ENCODE data around the gene NRF1.
A peak's percentile ranks its signal among the peaks of the same experiment; 100 is the strongest.
"Not testable (repeated sequence)": the region's sequence is repeated elsewhere in the genome, so short reads cannot be mapped to it uniquely, and the experiment has no call there.

The NRF1 gene

DNA sequence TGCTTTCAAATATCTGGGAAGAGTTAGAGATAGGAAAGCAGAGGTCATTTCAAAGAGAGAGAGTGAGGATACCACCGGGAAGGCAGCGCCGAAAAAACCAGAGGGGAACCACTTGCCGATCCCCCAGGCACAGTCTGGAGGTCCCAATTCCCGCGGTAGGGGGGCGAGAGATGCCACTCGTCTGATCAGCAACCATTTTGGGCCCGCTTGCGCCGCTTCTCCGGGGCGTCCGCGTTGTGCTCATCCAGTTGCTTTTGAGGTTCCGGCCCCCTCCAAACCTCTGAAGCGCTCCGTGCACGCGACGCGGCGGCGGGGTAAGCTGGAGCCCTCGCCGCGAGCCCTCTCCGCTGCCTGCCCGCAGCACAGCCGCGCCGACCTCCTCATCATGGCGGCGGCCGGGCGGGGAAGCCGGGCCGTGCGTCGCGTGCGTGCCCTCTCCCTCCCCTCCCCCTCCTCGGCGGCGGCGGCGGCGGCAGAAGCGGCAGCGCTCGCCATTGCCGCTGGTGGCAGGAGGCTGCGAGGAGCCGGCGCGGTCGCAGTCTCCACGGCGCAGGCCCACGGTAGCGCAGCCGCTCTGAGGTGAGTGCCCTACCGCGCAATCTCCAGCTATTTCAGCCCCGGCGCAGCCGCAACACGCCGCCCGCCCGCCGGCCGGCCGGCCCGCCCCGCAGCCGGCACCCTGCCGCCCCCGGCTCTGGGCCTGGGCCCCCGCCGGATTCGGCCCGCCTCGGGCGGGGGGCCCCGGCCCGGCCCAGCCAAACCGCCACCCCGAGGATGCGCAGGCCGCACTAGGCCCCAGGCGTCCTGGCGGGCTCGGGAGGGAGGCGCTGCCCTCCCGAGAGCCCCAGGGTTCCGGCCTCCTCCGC, at the start of gene NRF1:
Gene NRF1, plus strand, starts transcription at position 475 of the 866 bp plus-strand sequence. CDS start 45,632 bp downstream, outside the sequence.
- peak; percentile 34 for TF ChIP-seq CTCF (conservative IDR thresholded peaks at IDR 0.05)
- peak within 1 kb of the TSS; percentile 96 for H3K27ac ChIP-seq

- H3K27ac ChIP-seq: not testable (repeated sequence)
Observed at GRCh38 chr7:129566323-129566722, 45.2 kb upstream of the NRF1 start.

- TF ChIP-seq CTCF (conservative IDR thresholded peaks at IDR 0.05): no peak
- H3K27ac ChIP-seq: no peak overlapping the region
Observed at GRCh38 chr7:129567377-129567776, 44.1 kb upstream of the NRF1 start.

GRCh38 chr7:129568240-129568639, 43.3 kb upstream of the NRF1 start:
- no peak for TF ChIP-seq CTCF (conservative IDR thresholded peaks at IDR 0.05)
- H3K27ac ChIP-seq: no peak overlapping the region

DNA sequence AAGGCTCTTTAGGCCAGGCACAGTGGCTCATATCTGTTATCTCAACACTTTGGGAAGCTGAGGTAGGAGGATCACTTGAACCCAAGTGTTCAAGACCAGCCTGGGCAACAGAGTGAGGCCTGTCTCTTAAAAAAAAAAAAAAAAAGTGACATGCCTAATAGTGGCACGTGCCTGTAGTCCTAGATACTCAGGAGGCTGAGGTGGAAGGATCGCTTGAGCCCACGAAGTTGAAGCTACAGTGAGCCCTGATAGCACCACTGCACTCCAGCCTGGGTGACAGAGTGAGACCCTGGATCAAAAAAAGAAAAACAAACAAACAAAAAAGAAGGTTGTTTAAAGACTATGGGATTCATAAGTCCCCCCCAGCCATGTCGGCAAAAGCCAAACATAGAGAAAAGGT, 42.2 kb upstream of the NRF1 start:
- H3K27ac ChIP-seq: no peak overlapping the region
- TF ChIP-seq CTCF (conservative IDR thresholded peaks at IDR 0.05): no peak

- no peak for TF ChIP-seq CTCF (conservative IDR thresholded peaks at IDR 0.05)
- no peak overlapping the region for H3K27ac ChIP-seq
Observed at GRCh38 chr7:129569811-129570215, 41.7 kb upstream of the NRF1 start.

DNA sequence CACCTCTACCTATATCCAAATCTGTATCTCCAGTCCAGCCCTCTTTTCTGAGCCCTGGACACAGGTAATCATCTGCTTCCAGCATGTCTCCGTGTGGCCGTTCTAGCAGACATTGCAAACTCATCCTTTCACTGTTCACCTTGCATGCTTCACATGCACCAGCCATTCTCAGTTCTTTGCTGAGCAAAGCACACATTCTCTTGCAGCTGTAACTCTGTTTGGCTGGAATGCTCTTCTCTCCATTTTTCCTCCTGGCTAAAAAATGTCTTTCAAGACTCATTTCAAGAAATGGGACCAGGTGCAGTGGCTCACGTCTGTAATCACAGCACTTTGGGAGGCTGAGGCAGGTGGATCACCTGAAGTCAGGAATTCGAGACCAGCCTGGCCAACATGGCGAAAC, 40.3 kb upstream of the NRF1 start:
- TF ChIP-seq CTCF (conservative IDR thresholded peaks at IDR 0.05): no peak

DNA sequence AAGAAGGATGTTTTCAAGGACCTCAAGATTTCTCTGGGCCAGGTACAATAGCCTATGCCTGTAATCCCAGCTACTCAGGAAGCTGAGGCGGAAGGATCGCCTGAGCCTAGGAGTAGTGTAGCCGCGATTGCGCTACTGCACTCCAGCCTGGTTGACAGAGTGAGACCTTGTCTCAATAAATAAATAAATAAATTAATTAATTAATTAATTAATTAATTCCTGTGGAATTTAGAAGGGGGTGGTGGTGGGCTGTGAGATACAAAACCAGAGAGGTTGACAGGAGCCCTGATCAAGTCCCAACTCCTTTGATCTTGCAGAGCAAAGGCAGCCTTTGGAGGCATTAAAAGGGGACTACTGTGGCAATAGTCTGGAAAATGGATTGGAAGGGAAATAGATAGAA, 39.3 kb upstream of the NRF1 start:
- no peak for TF ChIP-seq CTCF (conservative IDR thresholded peaks at IDR 0.05)
- H3K27ac ChIP-seq: no peak overlapping the region

More for the DNA sequence above, 40.3 kb upstream of the NRF1 start:
- no peak overlapping the region for H3K27ac ChIP-seq

Measured in VCaP (cell line).